ENCODE results near the gene PHLDA3. TPM values are rescaled to one million over a fixed set of nuclear protein-coding genes. Genes with fewer than 3 reads are reported as not detected.
"Not testable (repeated sequence)": the region's sequence is repeated elsewhere in the genome, so short reads cannot be mapped to it uniquely, and the experiment has no call there.

The PHLDA3 gene
- polyA plus RNA-seq, 2 of the 4 experiments (the other 2 are of a cell fraction): 40.5 to 91.1 TPM

GRCh38 chr1:201493026-201493656 lies 24.2 kb upstream of the PHLDA3 start:
- TF ChIP-seq POLR2AphosphoS2 (conservative IDR thresholded peaks at IDR 0.05; ENCODE audit: low read length) (0 out of 2 replicates have a peak, but pooled peaks have one; percentile 34), FOSB (CRISPR knock-in tag; IDR thresholded peaks at IDR 0.05) (0 out of 2 replicates have a peak, but pooled peaks have one; percentile 7)
- WGBS (ENCODE audit: missing lambda C conversion rate): 94% methylated on average over 3 of the region's 3 CpGs
- CTCF ChIA-PET: interaction anchor here (1.6 to 49.4 kb wide), 4 partner anchors 2 to 58 kb away, joined by 5 to 1452 read pairs (median 728); partner anchors contain the start of gene CSRP1
- ATAC-seq; POLR2A ChIA-PET; FAIRE-seq; H3K4me3 ChIP-seq; H3K9me3 ChIP-seq; H3K4me2 ChIP-seq; DNase-seq (ENCODE audit: low read depth in 1 of 2, low spot score in 1 of 2): not testable (repeated sequence)
- Histone ChIP-seq H3K27ac (peak overlapping the region in 1 of 2 experiments; percentile 90; a peak in 3 of 6 replicates), H3K4me1 (peaks cover 60% of the 10 kb centered on the region)

- ATAC-seq: no peak
- no peak for FAIRE-seq
- Histone ChIP-seq H3K27ac (peak overlapping the region; percentile 29 to 90; a peak in 5 of 6 replicates), H3K4me2 (peak overlapping the region; percentile 3; the same call in 1 of the 3 replicates), H3K9me3 (no peaks in the 10 kb centered on the region), H3K4me3 (no peak overlapping the region), H3K4me1 (peaks cover 70% of the 10 kb centered on the region)
- whole genome bisulfite sequencing (ENCODE audit: missing lambda C conversion rate): 96% methylated on average over 3 of the region's 3 CpGs
- CTCF ChIA-PET: interaction anchor here (1.0 to 49.4 kb wide), 4 partner anchors 1 to 56 kb away, joined by 3 to 1452 read pairs (median 728); partner anchors contain the start of gene CSRP1
- DNase-seq (ENCODE audit: low read depth in 1 of 2, low spot score in 1 of 2): no peak
- TF ChIP-seq MAFK (IDR thresholded peaks at IDR 0.05; ENCODE audit: partially characterized antibody) (no peak), CHD4 (IDR thresholded peaks at IDR 0.05; ENCODE audit: borderline replicate concordance) (no peak)
- POLR2A ChIA-PET: interaction anchor here (1.2 kb wide), 1 partner anchor 15 kb away, joined by 6 read pairs; the partner anchor contains the start of gene CSRP1
These were observed 23.0 kb upstream of the PHLDA3 start for GRCh38 chr1:201491896-201492511.

- ChIA-PET POLR2A (interaction anchor here (0.9 to 2.8 kb wide), 2 partner anchors 9 to 13 kb away, joined by 3 to 16 read pairs; no protein-coding TSS in a partner anchor), CTCF (interaction anchor here (6.0 to 49.4 kb wide), 3 partner anchors 1 to 43 kb away, joined by 32 to 1452 read pairs (median 1452); partner anchors contain the start of gene CSRP1)
- no peak for ATAC-seq
- Histone ChIP-seq H3K4me2 (peak overlapping the region; percentile 72), H3K4me3 (no peak overlapping the region), H3K27ac (peak overlapping the region; percentile 86 to 90), H3K4me1 (peaks cover 83% of the 10 kb centered on the region), H3K9me3 (no peaks in the 10 kb centered on the region)
- no peak for TF ChIP-seq RARB (CRISPR knock-in tag; IDR thresholded peaks at IDR 0.05)
- no peak for TF ChIP-seq KDM1A (IDR thresholded peaks at IDR 0.05; ENCODE audit: low read depth)
- no peak for TF ChIP-seq TFCP2L1 (CRISPR knock-in tag; IDR thresholded peaks at IDR 0.05)
- no peak for TF ChIP-seq GATA3 (IDR thresholded peaks at IDR 0.05; ENCODE audit: borderline replicate concordance)
- TF ChIP-seq, protein P1, sequence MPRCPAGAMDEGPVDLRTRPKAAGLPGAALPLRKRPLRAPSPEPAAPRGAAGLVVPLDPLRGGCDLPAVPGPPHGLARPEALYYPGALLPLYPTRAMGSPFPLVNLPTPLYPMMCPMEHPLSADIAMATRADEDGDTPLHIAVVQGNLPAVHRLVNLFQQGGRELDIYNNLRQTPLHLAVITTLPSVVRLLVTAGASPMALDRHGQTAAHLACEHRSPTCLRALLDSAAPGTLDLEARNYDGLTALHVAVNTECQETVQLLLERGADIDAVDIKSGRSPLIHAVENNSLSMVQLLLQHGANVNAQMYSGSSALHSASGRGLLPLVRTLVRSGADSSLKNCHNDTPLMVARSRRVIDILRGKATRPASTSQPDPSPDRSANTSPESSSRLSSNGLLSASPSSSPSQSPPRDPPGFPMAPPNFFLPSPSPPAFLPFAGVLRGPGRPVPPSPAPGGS (IDR thresholded peaks at IDR 0.05): no peak
- FAIRE-seq: no peak
- DNase-seq (ENCODE audit: low read depth in 1 of 2, low spot score in 1 of 2): no peak
- 49% methylated on average over 3 of the region's 3 CpGs for WGBS (ENCODE audit: missing lambda C conversion rate)
These were observed 21.7 kb upstream of the PHLDA3 start for GRCh38 chr1:201490708-201491131.

- CTCF ChIA-PET: interaction anchor here (0.6 to 49.4 kb wide), 5 partner anchors 1 to 220 kb away, joined by 3 to 1452 read pairs (median 32); partner anchors contain the start of gene CSRP1
- no peak for FAIRE-seq
- POLR2A ChIA-PET: interaction anchor here (0.7 to 2.8 kb wide), 4 partner anchors 8 to 34 kb away, joined by 3 to 16 read pairs (median 4); no protein-coding TSS in a partner anchor
- peak overlapping the region; percentile 86 to 90 for H3K27ac ChIP-seq
- H3K4me2 ChIP-seq: peak overlapping the region; percentile 72
- peaks cover 84% of the 10 kb centered on the region for H3K4me1 ChIP-seq
- ATAC-seq: peak; percentile 32 to 40; a peak in 5 of 6 replicates
- DNase-seq (ENCODE audit: low read depth in 1 of 2, low spot score in 1 of 2): no peak
- TF ChIP-seq HEYL (CRISPR knock-in tag; IDR thresholded peaks at IDR 0.05) (0 out of 2 replicates have a peak, but pooled peaks have one; percentile 45), SREBF2 (IDR thresholded peaks at IDR 0.05) (no peak)
- H3K4me3 ChIP-seq: 0 out of 3 replicates have a peak overlapping the region, but pooled peaks have one; percentile 11
- 71% methylated on average over 6 of the region's 6 CpGs for WGBS (ENCODE audit: missing lambda C conversion rate)
- no peaks in the 10 kb centered on the region for H3K9me3 ChIP-seq
These were observed 20.8 kb upstream of the PHLDA3 start for GRCh38 chr1:201489643-201490261.

All from A549 (cell line).